H9 (cell line): ENCODE data around the gene LAGE3. TPM values are rescaled to one million over a fixed set of nuclear protein-coding genes. Genes with fewer than 3 reads are reported as not detected.

Experiments
- DNase-seq: peaks from one replicate; pipeline ENCODE4 v3.0.0-alpha.2; 2017
- H2AFZ ChIP-seq: one replicate; pipeline ENCODE4 v1.6.1; 2013; ENCODE audit warnings: mild to moderate bottlenecking, low read length, control low read depth, moderate library complexity
- H2AK5ac ChIP-seq: 2 replicates; pipeline ENCODE4 v1.6.1; 2013; ENCODE audit warnings: low read length, control low read depth, mixed read lengths; ENCODE audit not compliant: insufficient read length
- H2BK120ac ChIP-seq: one replicate; pipeline ENCODE4 v1.6.1; 2013; ENCODE audit warnings: low read depth, mild to moderate bottlenecking, low read length, control low read depth, inconsistent platforms; ENCODE audit not compliant: poor library complexity, severe bottlenecking
- H2BK12ac ChIP-seq: 2 replicates; pipeline ENCODE4 v1.6.1; 2013; ENCODE audit warnings: low read length, control low read depth, mixed read lengths, low read depth; ENCODE audit not compliant: insufficient read length
- H2BK15ac ChIP-seq: 2 replicates; pipeline ENCODE4 v1.6.1; 2013; ENCODE audit warnings: low read depth, low read length, control low read depth
- H2BK20ac ChIP-seq: one replicate; pipeline ENCODE4 v1.6.1; 2013; ENCODE audit warnings: low read depth, mild to moderate bottlenecking, low read length, control low read depth, inconsistent platforms; ENCODE audit not compliant: poor library complexity, severe bottlenecking
- H2BK5ac ChIP-seq: 2 replicates; pipeline ENCODE4 v1.6.1; 2013; ENCODE audit warnings: low read length, control low read depth, mixed read lengths; ENCODE audit not compliant: insufficient read length
- H3K14ac ChIP-seq: 2 replicates; pipeline ENCODE4 v1.6.1; 2013; ENCODE audit warnings: low read length, control low read depth; ENCODE audit not compliant: insufficient read depth
- H3K18ac ChIP-seq: 2 replicates; pipeline ENCODE4 v1.6.1; 2013; ENCODE audit warnings: low read depth, mild to moderate bottlenecking, mixed read lengths, low read length, control low read depth; ENCODE audit not compliant: insufficient read length
- H3K23ac ChIP-seq: 2 replicates; pipeline ENCODE4 v1.6.1; 2013; ENCODE audit warnings: low read length, control low read depth, mixed read lengths, low read depth; ENCODE audit not compliant: insufficient read length
- H3K23me2 ChIP-seq: 2 replicates; pipeline ENCODE4 v1.6.1; 2013; ENCODE audit warnings: low read depth, mild to moderate bottlenecking, mixed read lengths, low read length, control low read depth; ENCODE audit not compliant: insufficient read length, poor library complexity, severe bottlenecking
- H3K27ac ChIP-seq: 2 replicates; pipeline ENCODE4 v1.5.1; 2013; ENCODE audit warnings: low read length, control low read depth, mixed read lengths, low read depth; ENCODE audit not compliant: insufficient read length
- H3K27me3 ChIP-seq: 2 replicates; pipeline ENCODE4 v1.6.1; 2013; ENCODE audit warnings: low read length, control low read depth, inconsistent platforms; ENCODE audit not compliant: insufficient read depth
- H3K4ac ChIP-seq: 2 replicates; pipeline ENCODE4 v1.6.1; 2013; ENCODE audit warnings: low read depth, mild to moderate bottlenecking, control low read depth, inconsistent platforms, low read length, moderate library complexity
- H3K4me1 ChIP-seq: 2 replicates; pipeline ENCODE4 v1.6.1; 2013; ENCODE audit warnings: low read length, control low read depth, inconsistent platforms; ENCODE audit not compliant: insufficient read depth
- H3K4me2 ChIP-seq: 2 replicates; pipeline ENCODE4 v1.6.1; 2013; ENCODE audit warnings: low read length, control low read depth, mixed read lengths; ENCODE audit not compliant: insufficient read length, insufficient read depth
- H3K56ac ChIP-seq: 2 replicates; pipeline ENCODE4 v1.6.1; 2013; ENCODE audit warnings: low read depth, mild to moderate bottlenecking, mixed read lengths, low read length, control low read depth; ENCODE audit not compliant: insufficient read length
- H3K79me1 ChIP-seq: 2 replicates; pipeline ENCODE4 v1.6.1; 2013; ENCODE audit warnings: low read depth, mild to moderate bottlenecking, moderate library complexity, low read length, control low read depth, inconsistent platforms; ENCODE audit not compliant: insufficient read depth, poor library complexity, severe bottlenecking
- H3K79me2 ChIP-seq: 2 replicates; pipeline ENCODE4 v1.6.1; 2013; ENCODE audit warnings: low read length, control low read depth, inconsistent platforms; ENCODE audit not compliant: insufficient read depth
- H3K9ac ChIP-seq: 2 replicates; pipeline ENCODE4 v1.6.1; 2013; ENCODE audit warnings: low read length, control low read depth, mixed read lengths; ENCODE audit not compliant: insufficient read length; ENCODE audit errors: extremely low read depth
- H3K9me3 ChIP-seq: one replicate; pipeline ENCODE4 v1.6.1; 2013; ENCODE audit warnings: low read depth, low read length, inconsistent platforms; ENCODE audit not compliant: control insufficient read depth
- H3T11ph ChIP-seq: one replicate; pipeline ENCODE4 v1.6.1; 2013; ENCODE audit warnings: mild to moderate bottlenecking, low read length, control low read depth, inconsistent platforms
- H4K20me1 ChIP-seq: one replicate; pipeline ENCODE4 v1.6.1; 2013; ENCODE audit not compliant: control insufficient read depth, insufficient read length, insufficient read depth
- H4K5ac ChIP-seq: 2 replicates; pipeline ENCODE4 v1.6.1; 2013; ENCODE audit warnings: low read depth, mild to moderate bottlenecking, mixed read lengths, low read length, control low read depth; ENCODE audit not compliant: insufficient read length
- H4K8ac ChIP-seq: replicated peaks from 2 replicates; pipeline ENCODE4 v1.6.1; 2013; ENCODE audit warnings: low read length, control low read depth, mixed read lengths, low read depth; ENCODE audit not compliant: insufficient read length
- H4K91ac ChIP-seq: 2 replicates; pipeline ENCODE4 v1.6.1; 2013; ENCODE audit warnings: low read depth, mild to moderate bottlenecking, moderate library complexity, mixed read lengths, low read length, control low read depth; ENCODE audit not compliant: insufficient read length
- H3K27ac Mint-ChIP-seq, 3 experiments: 2 replicates in 2 of 3; 3 replicates in 1 of 3; pipeline ENCODE4 v1.8.0; 2020 to 2021; ENCODE audit warnings: mixed read lengths in 3 of 3, mild to moderate bottlenecking in 1 of 3, moderate library complexity in 1 of 3
- H3K27me3 Mint-ChIP-seq: 2 replicates; pipeline ENCODE4 v1.8.0; 2021; ENCODE audit warnings: low read depth, mild to moderate bottlenecking, moderate library complexity, mixed read lengths
- H3K36me3 Mint-ChIP-seq, 3 experiments: 2 replicates in 2 of 3; 3 replicates in 1 of 3; pipeline ENCODE4 v1.8.0; 2020 to 2021; ENCODE audit warnings: low read depth in 3 of 3, mixed read lengths in 3 of 3; ENCODE audit not compliant: insufficient read depth in 1 of 3
- H3K4me1 Mint-ChIP-seq, 2 experiments: 2 replicates each; pipeline ENCODE4 v1.8.0; 2020; ENCODE audit warnings: mixed read lengths in 2 of 2
- H3K4me3 Mint-ChIP-seq, 2 experiments: 2 replicates in 1 of 2; 3 replicates in 1 of 2; pipeline ENCODE4 v1.8.0; 2020 to 2021; ENCODE audit warnings: mild to moderate bottlenecking in 2 of 2, mixed read lengths in 2 of 2, moderate library complexity in 1 of 2
- H3K9me3 Mint-ChIP-seq, 2 experiments: 2 replicates in 1 of 2; 3 replicates in 1 of 2; pipeline ENCODE4 v1.8.0; 2020; ENCODE audit warnings: mild to moderate bottlenecking in 2 of 2, mixed read lengths in 2 of 2, moderate library complexity in 1 of 2
- WGBS: extraction: QIAGEN DNeasy Blood & Tissue Kit; methylation state at CpG from one replicate; pipeline ENCODE4 v1.1.7; 2013; ENCODE audit warnings: missing lambda C conversion rate, low lambda C conversion rate, mixed read lengths; ENCODE audit not compliant: insufficient read length; ENCODE audit errors: extremely low coverage; 5-methylcytosine and 5-hydroxymethylcytosine counted together
- total RNA-seq: library from RNA; stranded (reverse); gene quantifications from 2 replicates; pipeline ENCODE4 v1.2.1, GENCODE V29; 2021
- TF ChIP-seq, protein P1 (sequence below): fragments of 200-600 bp; sonication (generic); conservative IDR thresholded peaks from 3 replicates; pipeline ENCODE4 v1.8.0; 2021; ENCODE audit warnings: antibody characterized with exemption, mild to moderate bottlenecking

Gene LAGE3
- total RNA-seq, 1 experiment from 2014 or later, result 32.5 TPM

DNA sequence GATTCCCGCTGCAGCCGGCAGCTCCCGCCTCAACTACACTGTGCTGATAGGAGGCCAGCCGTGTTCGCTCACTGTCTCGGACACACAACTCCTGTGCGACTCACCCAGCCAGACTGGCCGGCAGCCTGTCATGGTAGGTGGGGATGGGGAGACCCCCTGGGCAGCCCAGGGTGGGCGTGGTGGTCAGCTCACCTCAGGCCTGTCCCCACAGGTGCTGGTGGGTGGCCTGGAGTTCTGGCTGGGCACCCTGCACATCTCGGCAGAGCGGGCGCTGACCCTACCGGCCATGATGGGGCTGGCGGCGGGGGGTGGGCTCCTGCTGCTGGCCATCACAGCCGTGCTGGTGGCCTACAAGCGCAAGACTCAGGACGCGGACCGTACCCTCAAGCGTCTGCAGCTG, 11.5 kb downstream of the LAGE3 start:
- Histone ChIP-seq H2BK20ac (no peak overlapping the region), H2AFZ (no peak overlapping the region), H3K4me1 (no peaks in the 10 kb centered on the region), H4K91ac (no peak overlapping the region), H3K4ac (no peak overlapping the region), H3K9ac (no peak overlapping the region), H3T11ph (no peak overlapping the region), H3K27me3 (no peaks in the 10 kb centered on the region), H4K8ac (no peak overlapping the region), H3K56ac (no peak overlapping the region), H3K14ac (no peak overlapping the region), H2AK5ac (no peak overlapping the region), H3K18ac (no peak overlapping the region), H2BK15ac (no peak overlapping the region), H3K27ac (no peak overlapping the region), H4K5ac (no peak overlapping the region), H3K23me2 (no peaks in the 10 kb centered on the region), H4K20me1 (no peaks in the 10 kb centered on the region), H3K23ac (no peak overlapping the region), H3K79me1 (no peaks in the 10 kb centered on the region), H2BK12ac (no peak overlapping the region), H2BK5ac (no peak overlapping the region), H3K79me2 (no peaks in the 10 kb centered on the region), H3K4me2 (no peak overlapping the region), H2BK120ac (no peak overlapping the region), H3K9me3 (peaks cover 26% of the 10 kb centered on the region)
- TF ChIP-seq, protein P1, sequence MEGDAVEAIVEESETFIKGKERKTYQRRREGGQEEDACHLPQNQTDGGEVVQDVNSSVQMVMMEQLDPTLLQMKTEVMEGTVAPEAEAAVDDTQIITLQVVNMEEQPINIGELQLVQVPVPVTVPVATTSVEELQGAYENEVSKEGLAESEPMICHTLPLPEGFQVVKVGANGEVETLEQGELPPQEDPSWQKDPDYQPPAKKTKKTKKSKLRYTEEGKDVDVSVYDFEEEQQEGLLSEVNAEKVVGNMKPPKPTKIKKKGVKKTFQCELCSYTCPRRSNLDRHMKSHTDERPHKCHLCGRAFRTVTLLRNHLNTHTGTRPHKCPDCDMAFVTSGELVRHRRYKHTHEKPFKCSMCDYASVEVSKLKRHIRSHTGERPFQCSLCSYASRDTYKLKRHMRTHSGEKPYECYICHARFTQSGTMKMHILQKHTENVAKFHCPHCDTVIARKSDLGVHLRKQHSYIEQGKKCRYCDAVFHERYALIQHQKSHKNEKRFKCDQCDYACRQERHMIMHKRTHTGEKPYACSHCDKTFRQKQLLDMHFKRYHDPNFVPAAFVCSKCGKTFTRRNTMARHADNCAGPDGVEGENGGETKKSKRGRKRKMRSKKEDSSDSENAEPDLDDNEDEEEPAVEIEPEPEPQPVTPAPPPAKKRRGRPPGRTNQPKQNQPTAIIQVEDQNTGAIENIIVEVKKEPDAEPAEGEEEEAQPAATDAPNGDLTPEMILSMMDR, result no peak
- Mint-ChIP-seq H3K4me1 (no peaks in the 10 kb centered on the region), H3K36me3 (peaks cover 18 to 55% (median 50%) of the 10 kb centered on the region in 3 experiments), H3K9me3 (peaks cover 49 to 82% of the 10 kb centered on the region in 2 experiments), H3K27ac (no peak overlapping the region), H3K4me3 (no peak overlapping the region), H3K27me3 (no peaks in the 10 kb centered on the region; the same call in 1 of the 2 replicates)
- no peak for DNase-seq
- WGBS, result no CpG with 5 or more reads among the region's 21 CpGs
